NCI-H510A (cell line): ENCODE data around the gene CMIP.
A peak's percentile ranks its signal among the peaks of the same experiment; 100 is the strongest.

Source experiments
- DNase-seq: peaks from one replicate; lab custom pipeline; 2025; lab: John Stamatoyannopoulos, UW

The CMIP gene

DNA sequence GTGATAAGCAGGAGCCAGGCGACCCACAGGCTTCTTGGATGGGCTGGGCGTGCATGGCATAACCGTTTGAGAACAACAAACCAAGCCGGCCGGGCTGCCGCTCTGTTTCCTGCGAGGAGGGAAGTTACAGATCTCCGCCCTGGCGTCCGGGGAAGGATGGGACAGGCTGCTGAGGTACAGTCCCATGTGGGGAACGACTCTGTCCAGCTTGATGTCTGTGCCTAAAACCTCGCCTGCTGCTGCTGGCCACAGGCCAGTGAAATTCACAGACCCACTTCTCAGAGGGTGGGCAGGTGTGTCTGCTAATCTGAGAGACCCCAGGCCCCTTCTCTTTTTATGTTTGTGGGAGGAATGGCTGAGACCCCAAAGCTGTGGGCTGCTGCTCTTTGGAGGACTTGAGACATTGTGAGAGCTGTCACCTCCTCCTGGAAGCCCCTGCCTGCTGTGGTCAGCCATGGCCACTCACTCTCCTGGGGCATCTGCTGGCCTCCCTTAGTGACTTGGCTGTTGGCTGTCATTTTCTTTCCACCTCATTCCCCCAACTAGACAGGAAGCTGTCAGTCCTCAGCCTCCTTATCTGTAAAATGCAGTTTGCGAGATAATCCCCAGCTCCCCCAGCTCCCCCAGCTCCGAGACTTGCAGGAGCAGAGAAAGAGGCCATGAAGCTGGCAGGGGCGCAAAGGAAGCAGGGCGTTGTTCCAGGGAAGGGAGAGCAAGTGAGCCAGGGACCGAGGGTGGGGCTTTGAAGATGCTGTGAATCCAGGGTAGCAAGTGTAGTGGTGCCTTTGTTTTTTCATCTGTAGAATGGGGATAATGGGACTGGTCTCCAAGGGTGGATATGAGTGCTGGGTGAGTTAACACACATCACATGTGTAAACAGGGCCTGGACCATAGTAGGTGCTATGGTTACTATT is 51.0 kb downstream of the CMIP start:
- no peak for DNase-seq

DNA sequence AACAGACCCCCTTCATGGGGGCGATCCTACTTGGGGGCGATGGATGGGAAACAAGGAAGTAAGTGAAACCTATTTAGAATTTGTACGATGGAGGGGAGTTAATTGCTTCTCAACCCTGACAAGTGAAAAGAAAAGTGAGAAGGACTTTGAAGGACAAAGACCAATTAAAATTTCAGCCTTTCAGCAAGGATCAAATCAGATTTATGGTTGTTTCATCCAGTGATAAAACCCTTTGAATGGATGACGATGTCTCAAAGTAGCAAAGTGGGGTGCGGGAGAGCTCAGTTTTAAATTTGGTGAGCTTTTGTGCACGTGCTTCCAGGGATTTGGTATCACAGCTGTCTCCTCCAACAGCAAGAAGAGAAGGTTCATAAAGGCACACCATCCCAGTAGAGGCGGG is 51.7 kb downstream of the CMIP start:
- no peak for DNase-seq

DNA sequence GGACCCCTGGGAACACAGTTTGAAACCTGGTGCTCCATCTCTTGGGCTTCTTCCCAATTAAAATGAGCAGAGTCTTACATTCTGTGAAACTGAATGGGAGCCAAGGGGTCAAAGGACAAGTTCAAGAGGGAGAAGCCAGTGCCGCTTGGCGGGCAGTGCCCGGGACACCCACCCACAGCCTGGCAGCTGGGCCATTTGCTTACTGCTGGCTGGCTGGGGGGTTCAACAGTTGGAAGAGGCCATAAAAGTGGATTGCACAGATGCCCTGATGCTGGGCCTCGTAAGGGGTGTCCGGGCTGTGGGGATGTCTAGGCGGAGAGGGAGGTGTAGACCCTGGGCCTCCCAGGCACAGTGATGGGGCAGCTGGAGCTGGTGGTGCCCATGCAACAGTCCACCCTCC is 52.1 kb downstream of the CMIP start:
- DNase-seq: no peak

DNA sequence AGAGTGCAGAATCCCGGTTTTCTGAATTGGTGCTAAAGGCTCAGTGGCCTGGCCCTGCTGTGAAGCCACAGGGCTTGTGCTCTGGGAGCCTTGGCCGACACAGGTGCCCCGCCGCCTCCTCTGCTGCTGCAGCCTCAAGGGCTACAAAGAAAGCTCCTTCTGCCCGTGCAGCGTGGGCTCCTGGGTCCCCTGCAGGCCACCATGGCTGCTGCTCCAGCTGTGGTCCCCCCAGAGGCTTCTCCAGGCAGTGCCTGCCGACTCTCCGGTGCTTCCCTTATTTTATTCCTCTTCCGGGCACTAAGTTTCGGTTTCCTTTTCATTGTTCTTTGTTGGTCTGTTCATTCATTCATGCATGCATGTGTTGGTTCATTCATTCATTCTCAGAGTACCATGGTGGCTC is 53.1 kb downstream of the CMIP start:
- no peak for DNase-seq

DNA sequence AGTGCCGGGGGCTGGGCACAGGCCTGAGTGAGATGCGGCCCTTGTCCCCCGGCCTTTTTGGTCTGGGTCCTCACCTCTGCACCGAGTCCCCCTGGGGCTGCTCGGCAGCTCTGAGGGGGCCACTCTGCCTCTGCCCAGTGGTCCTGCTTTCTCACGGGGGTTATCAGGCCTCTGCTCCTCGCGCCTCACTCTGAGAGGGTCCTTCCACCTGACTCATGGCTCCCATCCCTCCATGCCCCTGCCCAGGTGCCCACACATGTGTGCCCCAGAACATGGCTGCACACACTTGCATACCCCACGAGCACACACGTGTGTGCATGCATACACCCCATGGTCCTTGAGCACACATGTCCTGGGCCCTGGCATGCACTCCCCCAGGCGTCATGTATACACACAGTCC is 53.7 kb downstream of the CMIP start:
- DNase-seq: no peak

DNA sequence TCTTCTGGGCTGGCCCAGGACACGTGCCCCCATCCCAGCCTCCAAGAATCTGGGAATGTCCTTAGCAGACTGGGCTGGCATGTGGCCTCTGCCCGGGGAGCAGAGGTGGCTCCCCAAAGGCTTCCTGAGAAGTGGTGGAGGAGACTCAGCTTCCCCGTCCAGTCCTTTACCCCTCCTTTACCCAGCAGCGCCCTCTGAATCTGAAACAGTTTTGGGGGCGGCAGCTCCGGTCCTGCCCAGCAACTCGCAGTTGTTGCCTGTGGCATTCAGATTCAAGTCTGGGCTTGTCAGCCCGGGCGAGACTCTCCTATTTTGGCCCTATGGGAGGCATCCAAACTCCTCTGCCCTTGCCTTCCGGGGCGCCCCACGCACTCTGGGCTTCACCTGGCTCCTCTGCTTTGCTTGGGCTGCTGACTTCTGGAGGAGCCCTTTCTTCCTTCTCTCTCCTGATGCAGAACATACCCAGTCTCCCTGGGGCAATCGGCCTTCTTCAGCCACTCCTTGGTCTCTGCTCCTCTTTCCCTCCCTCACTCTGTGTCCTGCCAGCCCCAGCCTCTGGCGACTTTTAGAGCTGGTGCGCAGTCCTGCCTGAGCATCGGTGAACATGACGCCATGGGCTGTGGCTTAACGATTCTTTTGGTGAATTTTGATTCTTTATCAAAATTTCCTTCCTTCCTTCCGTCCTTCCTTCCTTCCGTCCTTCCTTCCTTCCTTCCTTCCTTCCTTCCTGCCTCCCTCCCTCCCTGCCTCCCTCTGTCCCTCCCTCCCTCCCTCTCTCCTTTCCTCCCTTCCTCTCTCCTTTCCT is 55.2 kb downstream of the CMIP start:
- DNase-seq: no peak

DNA sequence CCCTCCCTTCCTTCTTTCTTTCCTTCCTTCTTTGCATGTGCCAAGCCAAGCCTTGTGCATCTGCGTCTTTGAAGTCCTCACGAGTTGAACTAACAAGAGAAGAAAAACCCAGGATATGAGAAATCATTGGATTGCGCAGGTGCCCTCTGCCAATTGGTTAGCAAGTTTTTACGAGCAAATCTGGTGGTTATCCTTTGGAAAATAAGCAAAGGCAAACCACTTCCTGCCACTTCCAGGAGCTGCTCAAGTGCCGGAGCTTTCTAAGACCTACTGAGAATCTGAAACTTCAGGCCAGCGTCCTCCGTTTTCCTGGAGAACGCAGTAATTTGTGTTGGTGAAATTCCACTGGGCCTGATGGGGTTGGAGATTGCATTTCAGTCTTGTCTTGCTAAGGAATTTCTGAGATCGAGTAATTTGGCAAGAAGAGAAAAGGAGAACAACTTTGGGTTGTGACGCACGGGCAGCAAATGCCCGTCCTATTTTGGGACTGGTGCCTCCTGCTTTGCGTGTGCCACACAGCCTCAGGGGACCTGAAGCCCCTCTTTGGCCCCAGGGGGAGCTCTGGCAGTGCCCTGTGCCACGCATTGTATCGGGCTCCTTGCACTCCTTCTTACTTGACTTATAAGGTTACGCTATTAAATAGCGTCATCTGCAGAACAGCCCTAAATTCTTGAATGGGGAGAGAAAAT is 56.4 kb downstream of the CMIP start:
- no peak for DNase-seq

DNA sequence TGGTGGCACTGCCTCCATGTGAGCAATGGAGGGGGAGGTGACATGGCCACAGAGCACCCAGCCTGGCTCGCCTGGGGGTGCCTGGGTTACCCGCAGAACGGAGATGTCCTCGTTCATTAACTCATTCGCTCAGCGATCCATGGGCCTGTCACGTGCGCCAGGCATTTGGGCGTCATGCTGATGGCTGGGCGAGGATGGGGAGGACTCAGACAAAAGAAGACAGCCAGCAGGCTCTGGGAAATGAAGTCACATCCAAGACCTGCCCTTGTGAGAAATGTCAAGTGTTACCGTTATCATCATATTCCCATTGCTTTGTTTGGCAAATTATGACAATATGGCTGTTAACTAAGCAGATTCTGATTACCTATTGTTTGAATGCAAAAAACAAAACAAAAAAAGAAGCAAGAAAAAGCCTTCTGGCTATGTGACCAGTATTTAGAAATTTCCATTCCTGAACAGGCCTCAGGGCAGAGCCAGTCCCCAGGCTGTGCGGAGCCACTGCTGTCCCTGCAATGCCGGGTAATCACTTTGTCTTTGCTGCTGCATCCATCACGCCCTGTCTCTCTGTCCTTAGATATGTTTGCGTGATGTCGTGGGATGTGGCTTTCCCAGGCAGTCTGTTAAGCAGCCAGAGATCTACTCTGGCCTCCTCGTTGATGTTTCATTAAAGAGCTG is 57.9 kb downstream of the CMIP start:
- no peak for DNase-seq

DNA sequence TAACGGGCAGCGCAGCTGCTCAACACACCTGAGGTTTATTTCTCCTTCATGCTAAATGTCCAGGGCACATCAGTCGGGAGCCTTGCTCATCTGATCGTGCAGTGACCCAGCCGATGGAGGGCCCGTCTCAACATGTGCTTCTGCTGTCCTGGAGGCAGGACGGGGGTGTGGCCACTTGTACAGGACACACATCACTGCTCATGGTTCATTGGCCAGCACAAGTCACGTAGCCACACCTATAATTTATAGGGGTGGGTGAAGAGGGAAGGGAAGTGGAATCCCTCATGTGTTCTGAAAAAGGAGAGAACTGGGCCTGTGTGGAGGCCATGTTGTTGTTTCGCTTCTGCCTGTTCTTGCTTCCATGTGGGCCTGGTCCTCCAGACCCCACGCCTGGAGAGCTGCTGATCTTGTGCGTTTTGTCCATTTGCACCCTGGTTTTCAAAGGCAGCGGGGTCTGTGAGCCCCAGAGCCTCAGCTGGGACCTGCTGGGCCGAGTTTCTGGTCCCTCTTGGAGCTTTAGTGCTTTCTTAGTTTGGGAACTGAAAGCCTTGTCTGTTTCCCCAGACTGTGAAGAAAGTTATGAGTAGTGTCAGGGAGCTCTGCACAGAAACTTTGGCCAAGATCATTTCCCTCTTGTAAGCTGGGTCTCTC is 60.5 kb downstream of the CMIP start:
- DNase-seq: peak; percentile 63

DNA sequence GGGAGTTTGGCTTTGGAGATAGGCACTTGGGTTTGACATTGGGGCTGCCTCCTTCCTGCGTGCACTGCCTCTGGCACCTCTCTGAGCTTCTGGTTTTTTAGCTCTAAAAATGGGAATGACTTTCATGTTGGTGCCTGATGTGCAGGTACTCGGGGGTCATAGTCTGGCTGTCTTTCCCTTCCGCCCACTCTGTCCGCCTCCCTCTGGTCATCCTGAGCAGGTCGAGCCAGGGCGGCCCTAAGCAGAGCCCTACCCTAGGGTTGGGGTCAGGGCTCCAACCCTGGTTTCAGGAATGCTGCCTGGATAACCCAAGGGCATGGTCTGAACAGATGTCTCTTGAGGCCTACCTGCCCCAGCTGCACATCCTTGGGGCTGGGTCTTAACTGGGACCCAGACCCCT is 64.8 kb downstream of the CMIP start:
- no peak for DNase-seq

DNA sequence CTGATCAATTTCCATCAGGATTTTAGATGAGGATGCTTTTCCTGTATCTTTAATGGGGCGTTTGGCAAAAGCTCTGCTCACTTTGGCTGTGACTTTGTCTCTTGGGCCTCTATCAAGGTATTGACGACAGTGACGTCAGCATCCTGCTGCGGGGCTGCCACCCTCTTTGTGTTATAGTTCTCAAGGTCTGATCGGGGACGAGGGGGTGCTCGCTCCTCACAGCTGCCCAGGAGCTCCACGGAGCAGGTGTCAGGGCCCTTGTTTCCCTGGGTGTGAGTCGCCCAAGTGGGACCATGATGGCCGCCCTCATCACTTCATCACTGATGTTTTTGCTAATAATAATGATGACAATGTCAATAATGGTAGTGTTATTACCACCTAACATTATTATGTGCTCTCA is 65.4 kb downstream of the CMIP start:
- DNase-seq: no peak

DNA sequence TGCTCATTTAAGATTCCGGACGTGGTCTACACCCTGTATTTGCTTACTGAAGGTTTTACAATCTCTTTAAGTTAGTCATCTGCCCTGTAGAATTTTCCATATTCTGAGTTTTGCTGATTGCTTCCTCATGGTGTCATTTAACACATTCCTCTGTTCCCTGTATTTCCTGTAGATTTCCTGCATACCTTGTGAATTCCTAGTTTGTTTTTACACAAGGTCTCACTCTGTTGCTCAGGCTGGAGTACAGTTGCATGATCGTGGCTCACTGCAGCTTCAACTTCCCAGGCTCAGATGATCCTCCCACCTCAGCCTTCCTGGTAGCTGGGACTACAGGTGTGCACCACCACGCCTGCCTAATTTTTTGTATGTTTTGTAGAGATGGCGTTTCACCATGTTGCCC is 66.8 kb downstream of the CMIP start:
- DNase-seq: no peak

DNA sequence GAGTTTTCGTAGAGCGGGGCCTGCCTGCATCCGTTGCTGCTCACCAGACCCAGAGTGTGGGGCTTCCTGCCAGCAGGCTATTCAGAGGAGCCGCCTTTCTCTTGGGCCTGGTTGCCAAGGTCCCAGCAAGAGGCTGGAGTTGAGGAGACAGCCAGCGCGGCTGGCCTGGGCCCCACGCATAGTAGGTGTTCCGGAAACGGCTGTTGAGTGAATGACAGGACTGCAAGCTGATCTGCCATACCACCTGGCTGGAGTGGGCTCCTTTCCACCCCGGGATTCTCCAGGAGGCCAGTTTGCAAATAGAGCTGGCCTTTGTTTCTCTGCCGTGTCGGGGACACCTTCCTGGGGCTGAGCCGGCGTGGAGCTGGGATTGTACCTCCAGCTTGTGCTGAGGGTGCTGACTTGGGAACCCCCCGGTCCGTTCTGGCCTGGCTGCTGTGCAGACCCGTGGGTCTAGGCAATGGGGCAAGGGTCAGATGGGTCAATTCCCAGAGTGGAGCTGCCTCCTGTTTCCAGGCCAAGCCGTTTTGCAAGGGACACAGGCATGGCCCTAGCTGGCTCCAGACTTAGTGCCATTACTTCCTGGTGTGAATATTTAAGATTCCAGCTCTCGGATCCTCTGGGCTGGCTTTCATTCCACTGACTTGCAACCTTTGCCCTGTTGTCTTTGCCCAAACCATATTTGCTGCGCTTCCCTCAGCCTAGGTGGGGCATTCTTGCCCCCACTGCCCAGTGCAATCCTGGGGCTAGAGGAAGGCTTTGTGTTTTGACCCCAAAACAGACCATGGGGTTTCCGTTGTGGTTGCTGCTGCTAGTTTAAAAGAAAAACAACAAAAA is 68.8 kb downstream of the CMIP start:
- DNase-seq: no peak

DNA sequence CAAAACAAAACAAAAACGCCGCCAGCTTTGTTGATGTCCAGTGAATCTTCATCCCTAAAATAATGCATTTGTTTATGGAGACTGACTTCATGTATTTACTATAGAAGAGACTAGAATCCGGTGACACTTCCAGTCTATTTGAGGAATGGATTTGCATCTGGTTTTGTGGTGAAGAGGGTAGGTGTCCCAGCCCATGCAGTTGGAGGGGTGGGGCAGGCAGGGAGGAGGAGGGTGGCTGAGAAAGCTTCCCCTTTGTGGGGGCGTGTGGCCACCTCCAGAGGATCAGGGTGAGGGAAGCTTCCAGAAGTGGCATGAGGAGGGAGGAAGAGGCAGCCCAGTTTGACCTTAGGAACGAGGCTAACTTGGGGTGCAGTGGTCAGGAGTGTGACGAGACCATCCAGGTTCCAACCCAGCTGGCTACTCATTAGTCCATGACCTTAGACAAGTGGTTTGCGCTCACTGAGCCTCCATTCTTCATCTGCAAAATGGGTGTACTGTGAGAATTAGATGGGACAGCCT is 69.5 kb downstream of the CMIP start:
- DNase-seq: no peak

DNA sequence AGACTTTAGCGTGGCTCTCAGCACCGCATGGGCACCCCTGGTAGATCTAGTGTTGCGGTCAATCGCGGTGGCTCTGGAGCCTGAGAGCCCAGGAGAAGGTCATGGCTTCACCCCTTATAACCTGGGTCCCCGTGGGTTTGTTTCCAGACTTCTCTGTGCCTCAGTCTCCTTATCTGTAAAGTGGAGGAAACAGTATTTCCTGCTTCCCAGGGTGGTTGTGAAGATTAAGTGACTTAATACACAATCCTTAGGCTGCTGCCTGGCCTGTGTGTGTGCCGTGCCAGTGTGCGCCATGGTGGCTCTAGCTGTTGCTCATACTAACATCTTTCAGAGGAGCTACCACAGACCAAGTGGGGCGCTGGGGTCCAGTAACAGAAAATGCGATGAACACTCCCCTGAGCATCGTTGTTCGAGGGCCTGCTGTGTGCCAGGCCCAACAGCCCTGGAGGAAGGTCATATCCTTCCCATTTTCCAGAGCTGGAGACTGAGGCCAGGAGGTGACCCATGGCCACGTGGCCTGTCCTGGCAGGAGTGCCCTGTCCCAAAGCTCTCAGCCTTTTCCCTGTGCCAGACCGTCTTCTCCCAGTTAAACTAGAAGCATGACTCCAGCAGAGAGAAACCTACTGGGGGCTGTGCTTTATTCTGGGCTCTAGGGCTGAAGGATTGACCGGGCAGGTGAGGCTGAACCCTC is 70.1 kb downstream of the CMIP start:
- no peak for DNase-seq

DNA sequence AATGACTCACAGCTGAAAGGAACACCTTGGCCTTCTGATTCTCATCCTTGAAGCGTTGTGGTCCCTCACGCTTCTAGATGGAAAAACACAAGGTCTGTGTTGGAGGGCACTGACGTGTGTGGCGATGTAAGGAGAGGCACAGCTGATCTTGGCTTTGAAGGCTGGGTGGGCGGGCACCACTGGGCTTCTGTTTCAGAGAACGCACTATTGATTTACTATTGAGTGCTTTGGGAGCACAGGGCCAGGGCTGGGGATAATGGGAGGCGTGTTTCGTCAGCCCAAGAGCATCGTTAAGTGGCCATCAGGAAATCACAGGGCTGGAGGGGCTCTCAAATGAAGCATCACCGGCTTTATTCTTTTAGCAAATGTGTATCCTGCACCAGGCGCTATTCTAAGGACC is 70.7 kb downstream of the CMIP start:
- no peak for DNase-seq

DNA sequence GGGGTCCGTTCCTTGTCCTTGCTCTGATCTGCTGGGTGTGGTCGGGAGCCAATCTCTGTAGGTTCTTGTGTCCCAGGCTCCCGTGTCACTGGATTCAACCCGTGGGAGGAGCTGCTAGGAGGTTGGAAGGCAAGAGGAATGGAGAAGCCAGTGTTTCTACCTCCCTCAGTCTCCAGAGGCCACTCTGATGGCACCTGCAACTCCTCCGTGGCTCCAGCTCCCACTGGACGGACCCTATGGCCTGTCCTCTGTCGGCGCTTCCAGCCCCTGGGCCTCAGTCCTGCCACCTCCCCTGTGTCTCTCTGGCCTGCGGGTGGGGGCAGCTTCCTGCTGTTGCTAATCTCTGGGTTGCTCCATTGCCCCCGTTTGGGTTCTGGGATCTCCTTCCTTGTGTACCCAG is 71.1 kb downstream of the CMIP start:
- DNase-seq: no peak

DNA sequence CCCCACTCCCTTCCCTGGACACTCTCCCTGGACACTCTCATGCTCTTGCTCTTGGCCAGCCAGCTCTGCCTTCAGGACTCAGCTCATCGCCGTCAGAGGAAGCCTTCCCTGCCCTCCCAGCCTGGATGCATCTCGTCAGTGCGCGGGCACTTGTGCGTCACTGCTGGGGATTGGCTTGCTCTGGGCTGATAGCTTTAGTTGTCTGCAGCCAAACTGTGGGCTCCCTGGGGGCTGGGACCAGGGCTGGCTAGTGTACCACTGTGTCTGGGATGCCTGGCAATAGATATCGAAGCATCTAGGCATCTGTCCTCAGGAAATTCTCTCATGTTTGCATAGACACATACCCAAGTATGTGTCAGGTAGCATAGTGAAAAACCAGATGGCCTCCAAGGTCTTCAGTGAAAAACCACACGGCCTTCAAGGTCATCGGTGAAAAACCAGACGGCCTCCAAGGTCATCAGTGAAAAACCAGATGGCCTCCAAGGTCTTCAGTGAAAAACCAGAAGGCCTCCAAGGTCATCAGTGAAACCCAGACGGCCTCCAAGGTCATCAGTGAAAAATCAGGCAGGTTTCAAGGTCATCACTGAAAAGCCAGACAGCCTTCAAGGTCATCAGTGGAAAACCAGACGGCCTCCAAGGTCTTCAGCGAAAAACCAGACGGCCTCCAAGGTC is 72.0 kb downstream of the CMIP start:
- DNase-seq: no peak

DNA sequence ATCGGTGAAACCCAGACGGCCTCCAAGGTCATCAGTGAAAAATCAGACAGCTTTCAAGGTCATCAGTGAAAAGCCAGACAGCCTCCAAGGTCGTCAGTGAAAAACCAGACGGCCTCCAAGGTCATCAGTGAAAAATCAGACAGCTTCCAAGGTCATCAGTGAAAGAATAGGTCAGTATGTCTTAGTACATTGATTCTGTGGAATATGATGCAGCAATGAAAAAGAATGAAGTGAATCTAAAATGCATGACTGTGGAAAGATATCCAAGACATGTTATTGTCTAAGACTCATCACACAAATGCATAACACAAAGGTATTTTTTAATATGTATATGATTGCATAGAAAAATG is 72.5 kb downstream of the CMIP start:
- DNase-seq: no peak
